OCI-LY3 (cell line): ENCODE data around the gene DENND2A.

ENCODE experiments used
- EZH2phosphoT487 ChIP-seq: fragments of 200-600 bp; shearing (Covaris generic); IDR thresholded peaks from 2 replicates; pipeline ENCODE4 v1.6.1; 2018; ENCODE audit warnings: antibody characterized with exemption, mixed run types, low read depth
- TF ChIP-seq, protein P1 (sequence below): fragments of 200-600, 300-600 bp; sonication (generic); IDR thresholded peaks from 2 replicates; pipeline ENCODE4 v1.5.1; 2014; ENCODE audit warnings: antibody characterized with exemption, low read length, low read depth

DNA sequence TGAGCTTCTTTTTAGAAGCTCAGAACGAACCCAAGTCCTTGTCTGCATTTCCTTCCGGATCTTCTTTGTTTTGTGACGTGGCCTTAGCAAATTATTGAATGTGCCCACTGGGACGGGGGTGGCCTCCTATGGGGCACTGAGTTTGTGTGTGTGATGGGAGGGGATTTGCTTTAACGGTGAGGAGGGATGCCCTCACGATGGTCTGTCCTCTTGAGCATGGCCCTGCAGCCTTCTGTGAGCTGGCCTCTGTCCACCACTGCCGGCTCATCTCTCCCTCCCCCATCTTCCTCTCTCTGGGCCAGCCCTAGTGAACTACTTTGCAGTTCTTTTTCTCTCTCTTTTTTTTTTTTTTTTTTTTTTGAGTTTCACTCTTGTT lies 98.4 kb downstream of the DENND2A start:
- TF ChIP-seq, protein P1, sequence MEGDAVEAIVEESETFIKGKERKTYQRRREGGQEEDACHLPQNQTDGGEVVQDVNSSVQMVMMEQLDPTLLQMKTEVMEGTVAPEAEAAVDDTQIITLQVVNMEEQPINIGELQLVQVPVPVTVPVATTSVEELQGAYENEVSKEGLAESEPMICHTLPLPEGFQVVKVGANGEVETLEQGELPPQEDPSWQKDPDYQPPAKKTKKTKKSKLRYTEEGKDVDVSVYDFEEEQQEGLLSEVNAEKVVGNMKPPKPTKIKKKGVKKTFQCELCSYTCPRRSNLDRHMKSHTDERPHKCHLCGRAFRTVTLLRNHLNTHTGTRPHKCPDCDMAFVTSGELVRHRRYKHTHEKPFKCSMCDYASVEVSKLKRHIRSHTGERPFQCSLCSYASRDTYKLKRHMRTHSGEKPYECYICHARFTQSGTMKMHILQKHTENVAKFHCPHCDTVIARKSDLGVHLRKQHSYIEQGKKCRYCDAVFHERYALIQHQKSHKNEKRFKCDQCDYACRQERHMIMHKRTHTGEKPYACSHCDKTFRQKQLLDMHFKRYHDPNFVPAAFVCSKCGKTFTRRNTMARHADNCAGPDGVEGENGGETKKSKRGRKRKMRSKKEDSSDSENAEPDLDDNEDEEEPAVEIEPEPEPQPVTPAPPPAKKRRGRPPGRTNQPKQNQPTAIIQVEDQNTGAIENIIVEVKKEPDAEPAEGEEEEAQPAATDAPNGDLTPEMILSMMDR = no peak
- no peak for TF ChIP-seq EZH2phosphoT487
